Urothelium cell line (cell line): ENCODE data around the gene P4HA2.

Experiments used
- DNase-seq: peaks from one replicate; pipeline ENCODE4 v3.0.0; 2011; ENCODE audit warnings: low spot score, mixed read lengths
- FAIRE-seq: peaks from 2 replicates; lab custom pipeline; 2011; peaks lifted over from hg19 to GRCh38; lab: Jason Lieb, UNC

Gene P4HA2

GRCh38 chr5:132205385-132206125, 22.1 kb downstream of the P4HA2 start:
- no peak for DNase-seq
- no peak for FAIRE-seq

- DNase-seq: no peak
- FAIRE-seq: no peak
Measured at GRCh38 chr5:132204371-132205135, 23.1 kb downstream of the P4HA2 start.

GRCh38 chr5:132203916-132204315, 23.7 kb downstream of the P4HA2 start:
- DNase-seq: no peak
- no peak for FAIRE-seq

GRCh38 chr5:132203464-132203818, 24.2 kb downstream of the P4HA2 start:
- FAIRE-seq: no peak
- no peak for DNase-seq

- DNase-seq: no peak
- FAIRE-seq: no peak
Measured at GRCh38 chr5:132202711-132203463, 24.8 kb downstream of the P4HA2 start.

GRCh38 chr5:132199116-132199680, 28.5 kb downstream of the P4HA2 start:
- FAIRE-seq: no peak
- no peak for DNase-seq

- DNase-seq (no peak), FAIRE-seq (no peak)
Measured at GRCh38 chr5:132198571-132198970, 29.1 kb downstream of the P4HA2 start.

- FAIRE-seq: no peak
- DNase-seq: no peak
Measured at GRCh38 chr5:132195727-132196126, 31.9 kb downstream of the P4HA2 start.

GRCh38 chr5:132193165-132193694, 34.4 kb downstream of the P4HA2 start:
- DNase-seq: no peak
- FAIRE-seq: no peak

GRCh38 chr5:132190161-132190817, 37.4 kb downstream of the P4HA2 start:
- FAIRE-seq (no peak), DNase-seq (peak; percentile 78)

- DNase-seq: peak; percentile 17
- no peak for FAIRE-seq
Measured at GRCh38 chr5:132184588-132184987, 43.1 kb downstream of the P4HA2 start.

- FAIRE-seq (no peak), DNase-seq (no peak)
Measured at GRCh38 chr5:132183723-132184122, 43.9 kb downstream of the P4HA2 start.

GRCh38 chr5:132182359-132183040, 45.2 kb downstream of the P4HA2 start:
- no peak for DNase-seq

GRCh38 chr5:132181011-132181629, 46.5 kb downstream of the P4HA2 start:
- no peak for DNase-seq
- FAIRE-seq: no peak

More at GRCh38 chr5:132182359-132183040, 45.2 kb downstream of the P4HA2 start:
- no peak for FAIRE-seq

GRCh38 chr5:132180134-132180745, 47.4 kb downstream of the P4HA2 start:
- DNase-seq: peak; percentile 74
- no peak for FAIRE-seq

GRCh38 chr5:132179405-132179804, 48.2 kb downstream of the P4HA2 start:
- FAIRE-seq: no peak
- no peak for DNase-seq

- DNase-seq (no peak), FAIRE-seq (no peak)
Measured at GRCh38 chr5:132177691-132178149, 49.9 kb downstream of the P4HA2 start.

- DNase-seq: no peak
- FAIRE-seq: no peak
Measured at GRCh38 chr5:132176987-132177386, 50.7 kb downstream of the P4HA2 start.

GRCh38 chr5:132176521-132176945, 51.1 kb downstream of the P4HA2 start:
- FAIRE-seq (peak; percentile 86), DNase-seq (no peak)
